ENCODE data around the gene UBTD2. TPM values are rescaled to one million over a fixed set of nuclear protein-coding genes. Genes with fewer than 3 reads are reported as not detected.
"Not testable (repeated sequence)": the region's sequence is repeated elsewhere in the genome, so short reads cannot be mapped to it uniquely, and the experiment has no call there.

UBTD2 gene, protein sequence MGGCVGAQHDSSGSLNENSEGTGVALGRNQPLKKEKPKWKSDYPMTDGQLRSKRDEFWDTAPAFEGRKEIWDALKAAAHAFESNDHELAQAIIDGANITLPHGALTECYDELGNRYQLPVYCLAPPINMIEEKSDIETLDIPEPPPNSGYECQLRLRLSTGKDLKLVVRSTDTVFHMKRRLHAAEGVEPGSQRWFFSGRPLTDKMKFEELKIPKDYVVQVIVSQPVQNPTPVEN
- total RNA-seq: 10 to 100 TPM in 1 of 2 donors, 1 to 10 TPM in 1; 6.6 to 12.4 TPM

GRCh38 chr5:172283020-172283861 lies at the start of gene UBTD2:
Gene UBTD2 (minus strand): TSS chr5:172283764. CDS start chr5:172283665, 99 bp downstream.
- H3K4me1 ChIP-seq: peaks cover 0 to 28% of the 10 kb centered on the region in 2 donors
- H3K27me3 ChIP-seq: no peaks in the 10 kb centered on the region
- TF ChIP-seq, protein P1, sequence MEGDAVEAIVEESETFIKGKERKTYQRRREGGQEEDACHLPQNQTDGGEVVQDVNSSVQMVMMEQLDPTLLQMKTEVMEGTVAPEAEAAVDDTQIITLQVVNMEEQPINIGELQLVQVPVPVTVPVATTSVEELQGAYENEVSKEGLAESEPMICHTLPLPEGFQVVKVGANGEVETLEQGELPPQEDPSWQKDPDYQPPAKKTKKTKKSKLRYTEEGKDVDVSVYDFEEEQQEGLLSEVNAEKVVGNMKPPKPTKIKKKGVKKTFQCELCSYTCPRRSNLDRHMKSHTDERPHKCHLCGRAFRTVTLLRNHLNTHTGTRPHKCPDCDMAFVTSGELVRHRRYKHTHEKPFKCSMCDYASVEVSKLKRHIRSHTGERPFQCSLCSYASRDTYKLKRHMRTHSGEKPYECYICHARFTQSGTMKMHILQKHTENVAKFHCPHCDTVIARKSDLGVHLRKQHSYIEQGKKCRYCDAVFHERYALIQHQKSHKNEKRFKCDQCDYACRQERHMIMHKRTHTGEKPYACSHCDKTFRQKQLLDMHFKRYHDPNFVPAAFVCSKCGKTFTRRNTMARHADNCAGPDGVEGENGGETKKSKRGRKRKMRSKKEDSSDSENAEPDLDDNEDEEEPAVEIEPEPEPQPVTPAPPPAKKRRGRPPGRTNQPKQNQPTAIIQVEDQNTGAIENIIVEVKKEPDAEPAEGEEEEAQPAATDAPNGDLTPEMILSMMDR (IDR thresholded peaks at IDR 0.05): peak; percentile 44 to 69
- no peaks in the 10 kb centered on the region for H3K9me3 ChIP-seq
- H3K4me3 ChIP-seq: peak within 1 kb of the TSS; percentile 63 to 78
- peak within 1 kb of the TSS; percentile 86 to 89 for H3K27ac ChIP-seq
- no peaks in the 10 kb centered on the region for H3K36me3 ChIP-seq
- DNase-seq (ENCODE audit: low spot score): peak; percentile 68

DNA sequence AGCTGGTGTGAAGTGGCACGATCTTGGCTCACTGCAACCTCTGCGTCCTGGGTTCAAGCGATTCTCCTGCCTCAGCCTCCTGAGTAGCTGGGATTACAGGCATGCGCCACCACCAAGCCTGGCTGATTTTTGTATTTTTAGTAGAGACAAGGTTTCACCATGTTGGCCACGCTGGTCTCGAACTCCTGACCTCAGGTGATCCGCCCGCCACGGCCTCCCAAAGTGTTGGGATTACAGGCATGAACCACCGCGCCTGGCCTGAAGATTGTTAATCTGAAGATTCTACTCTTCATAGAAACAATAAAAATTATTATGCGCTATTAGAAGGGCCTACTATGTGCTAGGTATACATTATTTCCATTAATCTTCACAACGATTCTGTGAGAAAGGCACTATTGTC lies 43.3 kb upstream of the UBTD2 start:
- H3K9me3 ChIP-seq; DNase-seq (ENCODE audit: low spot score); H3K4me1 ChIP-seq; H3K4me3 ChIP-seq; H3K27ac ChIP-seq; H3K27me3 ChIP-seq; H3K36me3 ChIP-seq: not testable (repeated sequence)

DNA sequence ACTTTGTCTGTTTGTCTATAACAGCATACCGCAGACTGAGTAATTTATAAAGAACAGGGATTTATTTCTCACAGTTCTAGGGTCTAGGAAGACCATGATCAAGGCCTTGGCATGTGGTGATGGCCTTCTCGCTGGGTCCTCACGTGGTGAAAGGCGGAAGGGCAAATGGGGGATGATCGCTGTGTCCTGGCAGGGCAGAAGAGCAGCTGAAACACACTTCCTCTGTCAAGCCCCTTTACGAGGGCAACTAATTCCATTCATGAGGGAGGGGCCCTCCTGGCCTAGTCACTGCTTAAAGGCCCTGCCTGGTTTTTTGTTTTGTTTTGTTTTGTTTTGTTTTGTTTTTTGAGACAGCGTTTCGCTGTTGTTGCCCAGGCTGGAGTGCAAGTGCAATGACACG lies 41.9 kb upstream of the UBTD2 start:
- H3K36me3 ChIP-seq: no peaks in the 10 kb centered on the region
- no peaks in the 10 kb centered on the region for H3K4me1 ChIP-seq
- TF ChIP-seq, protein P1 (IDR thresholded peaks at IDR 0.05): no peak
- no peak overlapping the region for H3K4me3 ChIP-seq
- H3K9me3 ChIP-seq: no peaks in the 10 kb centered on the region
- no peak overlapping the region for H3K27ac ChIP-seq
- no peaks in the 10 kb centered on the region for H3K27me3 ChIP-seq
- no peak for DNase-seq (ENCODE audit: low spot score)

GRCh38 chr5:172322028-172322965 lies 38.7 kb upstream of the UBTD2 start:
- H3K9me3 ChIP-seq: no peaks in the 10 kb centered on the region
- H3K4me3 ChIP-seq: no peak overlapping the region
- TF ChIP-seq, protein P1 (IDR thresholded peaks at IDR 0.05): no peak
- DNase-seq (ENCODE audit: low spot score): no peak
- no peaks in the 10 kb centered on the region for H3K4me1 ChIP-seq
- H3K27me3 ChIP-seq: no peaks in the 10 kb centered on the region
- no peaks in the 10 kb centered on the region for H3K36me3 ChIP-seq
- no peak overlapping the region for H3K27ac ChIP-seq

- TF ChIP-seq, protein P1 (IDR thresholded peaks at IDR 0.05): no peak
- no peak overlapping the region for H3K27ac ChIP-seq
- no peak for DNase-seq (ENCODE audit: low spot score)
- H3K9me3 ChIP-seq: no peaks in the 10 kb centered on the region
- H3K36me3 ChIP-seq: no peaks in the 10 kb centered on the region
- H3K27me3 ChIP-seq: no peaks in the 10 kb centered on the region
- H3K4me1 ChIP-seq: no peaks in the 10 kb centered on the region
- H3K4me3 ChIP-seq: no peak overlapping the region
Measured at GRCh38 chr5:172321593-172321992, 38.0 kb upstream of the UBTD2 start.
